Measurements from ENCODE around the gene HOXC11. TPM values are rescaled to one million over a fixed set of nuclear protein-coding genes. Genes with fewer than 3 reads are reported as not detected.
A peak's percentile ranks its signal among the peaks of the same experiment; 100 is the strongest.

HOXC11 gene
- total RNA-seq, 2 donors from 2014 or later = not detected

GRCh38 chr12:53993162-53994008 lies 20.5 kb downstream of the HOXC11 start:
- TF ChIP-seq CTCF (IDR thresholded peaks at IDR 0.05) = no peak
- Histone ChIP-seq H3K27me3 (peaks cover 69 to 93% of the 10 kb centered on the region in 2 donors), H3K27ac (no peak overlapping the region), H3K9me3 (no peaks in the 10 kb centered on the region), H3K4me1 (peaks cover 0 to 28% of the 10 kb centered on the region in 2 donors), H3K4me3 (no peak overlapping the region), H3K36me3 (no peaks in the 10 kb centered on the region)
- DNase-seq (ENCODE audit: low spot score) = no peak

GRCh38 chr12:53994009-53994263 lies 21.0 kb downstream of the HOXC11 start:
- H3K36me3 ChIP-seq = no peaks in the 10 kb centered on the region
- no peak overlapping the region for H3K4me3 ChIP-seq
- H3K27ac ChIP-seq = no peak overlapping the region
- TF ChIP-seq CTCF (IDR thresholded peaks at IDR 0.05) = no peak
- no peaks in the 10 kb centered on the region for H3K9me3 ChIP-seq
- no peak for DNase-seq (ENCODE audit: low spot score)
- peaks cover 67 to 93% of the 10 kb centered on the region in 2 donors for H3K27me3 ChIP-seq
- H3K4me1 ChIP-seq = peaks cover 0 to 28% of the 10 kb centered on the region in 2 donors

- no peak for DNase-seq (ENCODE audit: low spot score)
- no peak for TF ChIP-seq CTCF (IDR thresholded peaks at IDR 0.05)
- Histone ChIP-seq H3K4me3 (peak overlapping the region in 1 of 2 donors; percentile 49), H3K4me1 (peaks cover 0 to 26% of the 10 kb centered on the region in 2 donors), H3K36me3 (no peaks in the 10 kb centered on the region), H3K27me3 (peaks cover 66 to 94% of the 10 kb centered on the region in 2 donors), H3K9me3 (no peaks in the 10 kb centered on the region), H3K27ac (no peak overlapping the region)
Measured at GRCh38 chr12:53994264-53995001, 21.5 kb downstream of the HOXC11 start.

GRCh38 chr12:53995002-53995377 lies 22.1 kb downstream of the HOXC11 start:
- Histone ChIP-seq H3K27ac (no peak overlapping the region), H3K4me1 (peaks cover 0 to 32% of the 10 kb centered on the region in 2 donors), H3K36me3 (no peaks in the 10 kb centered on the region), H3K9me3 (no peaks in the 10 kb centered on the region), H3K27me3 (peaks cover 72 to 94% of the 10 kb centered on the region in 2 donors), H3K4me3 (peak overlapping the region in 1 of 2 donors; percentile 49)
- no peak for TF ChIP-seq CTCF (IDR thresholded peaks at IDR 0.05)
- no peak for DNase-seq (ENCODE audit: low spot score)

- peaks cover 74 to 94% of the 10 kb centered on the region in 2 donors for H3K27me3 ChIP-seq
Measured at GRCh38 chr12:53995378-53996239, 22.7 kb downstream of the HOXC11 start.

More at GRCh38 chr12:53995378-53996239, 22.7 kb downstream of the HOXC11 start:
- no peak for DNase-seq (ENCODE audit: low spot score)
- Histone ChIP-seq H3K4me1 (peaks cover 0 to 38% of the 10 kb centered on the region in 2 donors), H3K36me3 (no peaks in the 10 kb centered on the region), H3K27ac (no peak overlapping the region), H3K9me3 (no peaks in the 10 kb centered on the region), H3K4me3 (peak overlapping the region; percentile 28 to 49)
- no peak for TF ChIP-seq CTCF (IDR thresholded peaks at IDR 0.05)

All from right atrium auricular region (tissue), 2 donors.